Muscle layer of duodenum (tissue), 2 donors: Measurements from ENCODE around the gene NPTX2.

Experiments
- H3K27ac ChIP-seq: one replicate; pipeline ENCODE4 v1.7.0; 2013; ENCODE audit warnings: mild to moderate bottlenecking, low read length
- H3K27me3 ChIP-seq: one replicate; pipeline ENCODE4 v1.7.0; 2013; ENCODE audit warnings: low read depth, mild to moderate bottlenecking, control low read depth, low read length
- H3K36me3 ChIP-seq, 2 donors: one replicate each; pipeline ENCODE4 v1.7.0; 2013; ENCODE audit warnings: low read length in 2 of 2, control low read depth in 1 of 2, mild to moderate bottlenecking in 1 of 2; ENCODE audit not compliant: insufficient read depth in 2 of 2, control insufficient read depth in 1 of 2
- H3K4me1 ChIP-seq, 2 donors: one replicate each; pipeline ENCODE4 v1.7.0; 2013; ENCODE audit warnings: low read length in 2 of 2, mild to moderate bottlenecking in 2 of 2, control low read depth in 1 of 2, moderate library complexity in 1 of 2; ENCODE audit not compliant: insufficient read depth in 2 of 2, control insufficient read depth in 1 of 2
- H3K4me3 ChIP-seq, 2 donors: one replicate each; pipeline ENCODE4 v1.7.0; 2013; ENCODE audit warnings: low read length in 2 of 2, low read depth in 1 of 2, mild to moderate bottlenecking in 1 of 2
- H3K9me3 ChIP-seq, 2 donors: one replicate each; pipeline ENCODE4 v1.7.0; 2013; ENCODE audit warnings: low read length in 2 of 2, control low read depth in 1 of 2, mild to moderate bottlenecking in 1 of 2; ENCODE audit not compliant: control insufficient read depth in 1 of 2
- donor health status: healthy.

Gene NPTX2

DNA sequence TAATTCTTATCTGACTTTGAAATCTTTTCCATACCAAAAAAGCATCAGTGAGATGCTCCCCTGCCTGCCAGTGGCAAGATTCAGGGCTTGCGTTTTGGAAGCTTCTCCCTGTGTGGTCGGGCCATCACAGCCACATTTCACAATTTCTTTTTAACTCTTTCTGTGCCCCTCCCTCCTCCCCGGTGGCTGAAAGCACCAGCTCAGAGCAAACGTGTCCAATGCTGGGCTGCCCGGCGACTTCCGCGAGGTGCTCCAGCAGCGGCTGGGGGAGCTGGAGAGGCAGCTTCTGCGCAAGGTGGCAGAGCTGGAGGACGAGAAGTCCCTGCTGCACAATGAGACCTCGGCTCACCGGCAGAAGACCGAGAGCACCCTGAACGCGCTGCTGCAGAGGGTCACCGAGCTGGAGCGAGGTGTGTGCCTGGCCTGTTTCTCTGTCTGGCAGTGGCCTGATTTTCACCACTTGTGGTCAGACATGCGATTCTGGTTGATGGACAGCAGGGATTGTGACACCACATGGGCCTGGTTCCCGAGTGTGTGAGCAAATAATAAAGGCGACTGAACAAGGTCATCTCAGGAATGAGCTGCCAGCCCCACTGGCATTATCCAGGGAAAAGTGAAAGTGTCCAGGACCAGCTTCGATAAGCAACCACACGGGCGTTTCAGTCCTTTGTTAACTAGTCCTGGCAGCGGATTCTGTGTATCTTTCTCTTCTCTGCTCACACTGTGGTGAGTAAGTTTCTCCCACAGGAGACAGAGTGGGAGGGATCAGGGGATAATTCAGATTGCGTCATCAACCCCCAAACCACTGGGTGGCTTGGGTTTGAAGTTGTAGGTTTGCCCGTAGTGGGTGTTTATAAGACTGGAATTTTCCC is 2.6 kb downstream of the NPTX2 start:
- peaks cover 0 to 10% of the 10 kb centered on the region in 2 donors for H3K4me1 ChIP-seq
- peak overlapping the region in 1 of 2 donors; percentile 34 for H3K4me3 ChIP-seq
- no peaks in the 10 kb centered on the region for H3K36me3 ChIP-seq
- peaks cover 0 to 1% of the 10 kb centered on the region in 2 donors for H3K9me3 ChIP-seq
- H3K27ac ChIP-seq = no peak overlapping the region
- peaks cover 13% of the 10 kb centered on the region for H3K27me3 ChIP-seq

DNA sequence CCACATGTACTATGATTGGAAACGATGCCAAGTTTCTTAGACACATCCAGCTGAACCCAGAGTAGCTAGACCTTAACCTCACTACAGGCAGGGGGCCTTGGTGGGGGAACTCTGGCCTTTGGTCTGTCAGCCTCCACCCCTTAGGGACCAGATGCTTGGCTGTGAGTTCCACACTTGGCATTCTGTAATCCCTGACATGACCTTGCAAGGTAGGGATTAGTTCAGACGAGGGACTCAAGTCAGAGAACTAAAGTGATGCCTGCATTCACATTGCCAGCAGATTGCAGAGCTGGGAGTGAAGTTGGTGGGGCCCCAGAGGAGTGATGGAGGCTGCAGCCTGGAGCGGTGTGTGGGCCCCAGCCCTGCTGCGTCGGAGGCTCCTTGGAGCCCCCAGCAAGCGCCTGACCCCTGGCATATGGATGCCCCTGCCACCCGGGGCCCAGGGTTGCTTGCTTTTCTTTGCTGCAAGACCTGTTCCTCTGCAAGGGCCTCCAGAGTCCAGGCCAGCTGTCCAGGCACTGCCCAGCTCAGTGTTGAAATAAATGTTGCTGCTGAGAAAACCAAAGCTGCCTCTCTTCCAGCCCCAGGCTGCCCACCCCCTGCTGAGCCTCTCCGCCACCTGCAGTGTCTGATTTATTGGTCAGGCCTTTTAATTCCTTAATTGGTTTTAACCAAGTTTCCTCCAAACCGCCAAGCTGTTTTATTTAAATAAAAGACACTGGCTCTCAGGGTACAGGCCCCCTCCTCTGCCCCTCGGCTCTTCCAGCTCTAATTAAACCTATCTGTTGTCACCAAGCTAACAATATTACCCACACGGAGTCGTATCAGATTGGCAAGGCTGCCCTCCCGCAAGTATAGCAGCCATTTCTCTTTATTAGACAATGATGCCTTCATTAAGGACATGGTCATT is 4.7 kb downstream of the NPTX2 start:
- no peak overlapping the region for H3K27ac ChIP-seq
- H3K27me3 ChIP-seq = no peaks in the 10 kb centered on the region
- no peak overlapping the region for H3K4me3 ChIP-seq
- H3K4me1 ChIP-seq = peaks cover 0 to 4% of the 10 kb centered on the region in 2 donors
- no peaks in the 10 kb centered on the region for H3K36me3 ChIP-seq
- H3K9me3 ChIP-seq = peaks cover 0 to 4% of the 10 kb centered on the region in 2 donors

DNA sequence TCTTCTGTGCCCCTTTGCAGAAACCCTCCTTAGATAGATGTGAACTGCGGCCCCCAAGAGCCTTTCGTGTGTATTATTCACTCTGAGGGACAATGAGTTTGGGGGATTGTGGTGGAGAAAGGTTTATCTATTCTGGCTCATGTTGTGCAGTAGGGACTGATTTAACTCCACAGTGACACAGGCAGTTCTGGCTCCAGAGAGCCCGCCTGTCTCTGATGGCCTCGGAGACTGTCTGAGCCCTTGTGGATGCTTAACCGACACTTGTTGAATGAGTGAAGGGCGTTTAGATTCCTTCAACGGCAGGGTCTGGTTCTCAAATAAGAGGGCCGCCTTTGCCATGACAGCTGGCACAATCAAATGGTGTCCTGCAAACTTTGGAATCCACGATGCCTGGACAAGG is 5.8 kb downstream of the NPTX2 start:
- no peaks in the 10 kb centered on the region for H3K4me1 ChIP-seq
- H3K27me3 ChIP-seq = no peaks in the 10 kb centered on the region
- no peak overlapping the region for H3K4me3 ChIP-seq
- H3K36me3 ChIP-seq = no peaks in the 10 kb centered on the region
- peaks cover 0 to 4% of the 10 kb centered on the region in 2 donors for H3K9me3 ChIP-seq
- no peak overlapping the region for H3K27ac ChIP-seq

DNA sequence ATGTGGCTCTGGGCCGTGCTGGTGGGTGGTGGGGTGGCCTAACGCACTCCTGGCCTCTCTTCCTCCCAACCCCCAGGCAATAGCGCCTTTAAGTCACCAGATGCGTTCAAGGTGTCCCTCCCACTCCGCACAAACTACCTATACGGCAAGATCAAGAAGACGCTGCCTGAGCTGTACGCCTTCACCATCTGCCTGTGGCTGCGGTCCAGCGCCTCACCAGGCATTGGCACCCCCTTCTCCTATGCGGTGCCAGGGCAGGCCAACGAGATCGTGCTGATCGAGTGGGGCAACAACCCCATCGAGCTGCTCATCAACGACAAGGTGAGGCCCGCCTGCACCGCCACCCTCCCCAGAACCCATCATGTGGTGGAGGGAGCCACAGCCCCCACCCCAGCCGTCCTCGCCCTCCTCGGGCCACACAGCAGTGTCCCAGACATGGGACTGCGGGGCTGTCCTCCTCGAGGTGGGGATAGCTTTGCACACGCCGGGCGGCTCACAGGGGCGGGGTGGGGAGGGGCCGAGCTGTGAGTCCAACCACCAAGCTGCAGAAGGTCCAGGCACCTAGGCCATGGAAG is 7.8 kb downstream of the NPTX2 start:
- no peaks in the 10 kb centered on the region for H3K4me1 ChIP-seq
- H3K27ac ChIP-seq = no peak overlapping the region
- no peaks in the 10 kb centered on the region for H3K36me3 ChIP-seq
- H3K27me3 ChIP-seq = no peaks in the 10 kb centered on the region
- H3K9me3 ChIP-seq = peaks cover 0 to 4% of the 10 kb centered on the region in 2 donors
- no peak overlapping the region for H3K4me3 ChIP-seq

DNA sequence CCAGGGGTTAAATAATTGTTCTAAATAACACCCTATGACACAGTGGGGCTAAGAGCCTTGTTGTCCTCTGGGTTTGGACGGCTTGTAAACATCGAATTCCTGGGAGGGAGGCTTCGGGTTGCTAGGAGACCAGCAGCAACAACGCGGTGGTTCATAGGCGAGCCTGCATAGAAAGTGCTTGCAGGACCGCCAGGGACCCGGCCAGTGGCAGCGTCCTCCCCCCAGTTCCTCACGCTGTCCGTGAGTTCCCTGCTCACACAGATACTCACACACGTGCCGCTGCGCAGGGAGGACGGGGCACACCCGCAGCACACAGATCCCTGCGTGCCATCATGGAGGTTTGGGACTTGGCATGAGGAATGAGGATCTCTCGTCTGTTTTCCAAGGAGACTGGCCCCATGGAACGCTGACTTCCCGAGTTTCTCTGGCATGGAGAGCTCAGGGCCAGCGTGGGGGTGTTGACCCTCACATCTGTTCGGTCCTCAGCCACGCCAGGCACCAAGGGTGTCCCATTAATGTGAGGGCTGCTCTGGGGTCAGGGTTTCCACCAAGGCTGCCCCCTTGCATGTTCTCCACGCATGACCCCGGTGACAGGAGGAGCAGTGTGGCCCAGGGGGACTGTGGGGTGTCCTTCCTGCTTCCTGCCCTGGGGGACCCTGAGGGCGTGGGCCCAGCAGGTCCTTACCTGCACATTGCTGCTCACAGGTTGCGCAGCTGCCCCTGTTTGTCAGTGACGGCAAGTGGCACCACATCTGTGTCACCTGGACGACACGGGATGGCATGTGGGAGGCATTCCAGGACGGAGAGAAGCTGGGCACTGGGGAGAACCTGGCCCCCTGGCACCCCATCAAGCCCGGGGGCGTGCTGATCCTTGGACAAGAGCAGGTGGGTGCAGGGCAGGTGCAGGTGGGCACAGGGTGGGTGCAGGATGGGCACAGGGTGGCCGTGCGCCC is 9.7 kb downstream of the NPTX2 start:
- no peaks in the 10 kb centered on the region for H3K27me3 ChIP-seq
- peaks cover 0 to 4% of the 10 kb centered on the region in 2 donors for H3K9me3 ChIP-seq

DNA sequence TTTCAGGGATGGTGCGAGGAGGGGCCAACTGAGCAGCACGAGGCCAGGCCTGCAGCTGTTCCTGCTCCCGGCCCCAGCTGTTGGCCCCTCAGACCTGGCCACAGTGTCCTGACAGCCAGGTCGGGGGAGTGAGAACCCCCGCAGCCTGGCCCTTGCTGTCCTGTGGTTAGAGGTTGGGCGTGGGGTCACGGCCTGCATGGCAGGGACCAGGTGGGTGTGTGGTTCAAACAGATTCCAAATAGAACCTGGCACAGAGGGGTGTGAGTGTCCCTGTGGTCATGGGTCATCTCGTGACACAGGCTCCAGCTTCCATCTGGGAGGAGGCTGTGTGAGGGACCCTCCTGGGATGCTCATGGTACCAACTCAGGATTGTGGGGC is 10.3 kb downstream of the NPTX2 start:
- no peaks in the 10 kb centered on the region for H3K27me3 ChIP-seq

More for the DNA sequence above, 9.7 kb downstream of the NPTX2 start:
- H3K4me3 ChIP-seq = no peak overlapping the region
- H3K4me1 ChIP-seq = no peaks in the 10 kb centered on the region
- H3K27ac ChIP-seq = no peak overlapping the region
- H3K36me3 ChIP-seq = no peaks in the 10 kb centered on the region

DNA sequence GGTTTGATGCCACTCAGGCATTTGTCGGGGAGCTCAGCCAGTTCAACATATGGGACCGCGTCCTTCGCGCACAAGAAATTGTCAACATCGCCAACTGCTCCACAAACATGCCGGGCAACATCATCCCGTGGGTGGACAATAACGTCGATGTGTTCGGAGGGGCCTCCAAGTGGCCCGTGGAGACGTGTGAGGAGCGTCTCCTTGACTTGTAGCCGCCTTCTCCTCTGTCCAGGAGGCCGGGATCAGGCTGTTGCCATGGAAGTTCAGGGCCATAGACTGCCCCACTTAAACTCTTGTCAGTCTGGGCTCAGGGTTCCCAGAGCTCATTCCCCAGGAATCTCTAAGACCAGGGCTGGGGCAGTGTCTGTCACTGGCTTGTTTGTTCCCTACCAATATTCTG is 11.3 kb downstream of the NPTX2 start:
- H3K4me3 ChIP-seq = no peak overlapping the region
- no peak overlapping the region for H3K27ac ChIP-seq
- peaks cover 0 to 8% of the 10 kb centered on the region in 2 donors for H3K9me3 ChIP-seq
- no peaks in the 10 kb centered on the region for H3K4me1 ChIP-seq
- H3K36me3 ChIP-seq = no peaks in the 10 kb centered on the region
- H3K27me3 ChIP-seq = no peaks in the 10 kb centered on the region

More for the DNA sequence above, 10.3 kb downstream of the NPTX2 start:
- Histone ChIP-seq H3K9me3 (peaks cover 0 to 8% of the 10 kb centered on the region in 2 donors), H3K27ac (no peak overlapping the region), H3K4me1 (no peaks in the 10 kb centered on the region), H3K36me3 (no peaks in the 10 kb centered on the region), H3K4me3 (no peak overlapping the region)

DNA sequence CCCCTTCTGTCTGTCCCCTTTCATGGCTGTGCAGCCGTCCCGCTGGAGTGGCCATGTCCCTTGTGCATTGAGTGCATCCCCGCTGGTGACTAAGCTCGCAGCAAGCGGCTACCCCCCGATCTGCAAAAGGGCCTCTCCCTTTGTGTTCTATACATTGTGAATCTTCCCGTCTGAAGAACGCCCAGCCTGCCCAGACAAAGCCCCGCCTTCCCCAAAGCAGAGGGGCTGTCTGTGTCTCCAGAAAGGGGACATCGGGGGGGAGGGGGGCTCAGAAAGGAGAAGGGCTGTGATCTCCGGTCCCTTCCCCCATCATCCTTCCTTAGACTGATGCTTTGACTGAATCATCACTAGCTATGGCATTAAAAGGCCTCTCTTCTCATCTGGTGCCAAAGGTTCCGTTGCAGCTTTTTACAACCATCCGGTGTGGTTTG is 11.9 kb downstream of the NPTX2 start:
- Histone ChIP-seq H3K27me3 (no peaks in the 10 kb centered on the region), H3K27ac (no peak overlapping the region), H3K4me3 (no peak overlapping the region), H3K36me3 (no peaks in the 10 kb centered on the region), H3K9me3 (peaks cover 0 to 8% of the 10 kb centered on the region in 2 donors), H3K4me1 (no peaks in the 10 kb centered on the region)

DNA sequence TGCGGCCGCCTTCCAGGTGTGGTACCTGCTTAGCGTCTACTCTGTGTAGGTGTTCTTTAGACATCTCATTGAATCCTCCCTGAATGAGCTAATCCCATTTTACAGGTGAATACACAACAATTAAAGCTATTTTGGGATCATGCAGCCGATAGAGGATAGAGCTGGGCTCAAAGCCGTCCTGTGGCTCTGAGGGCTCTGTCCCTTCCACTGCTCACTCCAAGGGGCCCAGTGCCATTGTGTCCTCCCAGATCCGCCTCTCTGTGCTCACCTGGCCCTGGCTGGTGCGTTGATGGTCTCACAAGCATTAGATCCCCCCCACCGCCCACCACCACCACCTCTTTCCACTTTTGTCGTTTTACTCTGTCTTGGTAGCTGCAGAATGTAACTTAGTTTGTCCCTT is 13.1 kb downstream of the NPTX2 start:
- Histone ChIP-seq H3K4me1 (no peaks in the 10 kb centered on the region), H3K36me3 (no peaks in the 10 kb centered on the region), H3K27me3 (no peaks in the 10 kb centered on the region), H3K4me3 (no peak overlapping the region), H3K9me3 (peaks cover 0 to 4% of the 10 kb centered on the region in 2 donors), H3K27ac (no peak overlapping the region)

DNA sequence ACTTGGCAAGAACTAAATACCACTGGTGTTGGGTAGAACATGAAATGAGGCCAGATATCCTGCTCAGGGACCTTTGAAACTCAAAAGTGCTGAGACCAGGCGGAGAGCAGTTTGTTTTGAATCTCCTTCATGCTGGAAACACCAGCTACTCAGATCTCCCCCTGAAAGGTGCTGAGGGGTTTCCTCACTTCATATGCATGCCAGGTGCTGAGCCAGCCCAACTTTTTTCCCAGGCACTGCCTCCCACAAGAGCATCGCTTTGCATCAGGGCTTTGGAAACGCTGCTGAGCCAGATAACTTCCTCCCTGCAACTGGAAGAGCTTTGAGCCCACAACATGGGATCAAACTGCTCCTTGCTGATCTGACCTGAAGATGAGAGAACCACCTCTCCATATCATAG is 13.7 kb downstream of the NPTX2 start:
- Histone ChIP-seq H3K27me3 (no peaks in the 10 kb centered on the region), H3K27ac (no peak overlapping the region), H3K36me3 (no peaks in the 10 kb centered on the region), H3K9me3 (peaks cover 0 to 4% of the 10 kb centered on the region in 2 donors), H3K4me3 (no peak overlapping the region), H3K4me1 (no peaks in the 10 kb centered on the region)
